ENCODE results near the gene MACROD1.

Gene MACROD1

GRCh38 chr11:64044730-64045393 lies 121.1 kb downstream of the MACROD1 start:
- Mint-ChIP-seq H3K36me3 (ENCODE audit: low read depth) (no peaks in the 10 kb centered on the region), H3K4me3 (no peak overlapping the region), H3K27ac (no peak overlapping the region), H3K27me3 (ENCODE audit: low read depth) (no peaks in the 10 kb centered on the region), H3K9me3 (no peaks in the 10 kb centered on the region), H3K4me1 (ENCODE audit: low read depth) (no peaks in the 10 kb centered on the region)
- DNase-seq (ENCODE audit: low spot score) = no peak

- no peak overlapping the region for H3K27ac Mint-ChIP-seq
- DNase-seq (ENCODE audit: low spot score) = no peak
- H3K4me1 Mint-ChIP-seq (ENCODE audit: low read depth) = no peaks in the 10 kb centered on the region
- H3K9me3 Mint-ChIP-seq = no peaks in the 10 kb centered on the region
- H3K36me3 Mint-ChIP-seq (ENCODE audit: low read depth) = no peaks in the 10 kb centered on the region
- no peak overlapping the region for H3K4me3 Mint-ChIP-seq
- no peaks in the 10 kb centered on the region for H3K27me3 Mint-ChIP-seq (ENCODE audit: low read depth)
These were observed 122.4 kb downstream of the MACROD1 start for GRCh38 chr11:64043545-64043944.

- Mint-ChIP-seq H3K36me3 (ENCODE audit: low read depth) (no peaks in the 10 kb centered on the region), H3K27me3 (ENCODE audit: low read depth) (peaks cover 5% of the 10 kb centered on the region), H3K9me3 (no peaks in the 10 kb centered on the region), H3K27ac (no peak overlapping the region), H3K4me3 (no peak overlapping the region), H3K4me1 (ENCODE audit: low read depth) (no peaks in the 10 kb centered on the region)
- no peak for DNase-seq (ENCODE audit: low spot score)
These were observed 123.6 kb downstream of the MACROD1 start for GRCh38 chr11:64042301-64042700.

- no peak for DNase-seq (ENCODE audit: low spot score)
- Mint-ChIP-seq H3K36me3 (ENCODE audit: low read depth) (no peaks in the 10 kb centered on the region), H3K27me3 (ENCODE audit: low read depth) (peaks cover 6% of the 10 kb centered on the region), H3K27ac (no peak overlapping the region), H3K4me3 (no peak overlapping the region), H3K4me1 (ENCODE audit: low read depth) (no peaks in the 10 kb centered on the region), H3K9me3 (no peaks in the 10 kb centered on the region)
These were observed 124.1 kb downstream of the MACROD1 start for GRCh38 chr11:64041846-64042245.

- no peak overlapping the region for H3K27ac Mint-ChIP-seq
- no peaks in the 10 kb centered on the region for H3K9me3 Mint-ChIP-seq
- no peak overlapping the region for H3K4me3 Mint-ChIP-seq
- H3K4me1 Mint-ChIP-seq (ENCODE audit: low read depth) = no peaks in the 10 kb centered on the region
- H3K36me3 Mint-ChIP-seq (ENCODE audit: low read depth) = no peaks in the 10 kb centered on the region
- no peak for DNase-seq (ENCODE audit: low spot score)
- peaks cover 6% of the 10 kb centered on the region for H3K27me3 Mint-ChIP-seq (ENCODE audit: low read depth)
These were observed 125.1 kb downstream of the MACROD1 start for GRCh38 chr11:64040684-64041322.

- DNase-seq (ENCODE audit: low spot score) = no peak
- Mint-ChIP-seq H3K4me3 (no peak overlapping the region), H3K36me3 (ENCODE audit: low read depth) (peaks cover 2% of the 10 kb centered on the region), H3K27me3 (ENCODE audit: low read depth) (peaks cover 18% of the 10 kb centered on the region), H3K4me1 (ENCODE audit: low read depth) (no peaks in the 10 kb centered on the region), H3K27ac (no peak overlapping the region), H3K9me3 (no peaks in the 10 kb centered on the region)
These were observed 126.8 kb downstream of the MACROD1 start for GRCh38 chr11:64039012-64039665.

GRCh38 chr11:64038500-64038899 lies 127.4 kb downstream of the MACROD1 start:
- Mint-ChIP-seq H3K36me3 (ENCODE audit: low read depth) (peaks cover 2% of the 10 kb centered on the region), H3K9me3 (no peaks in the 10 kb centered on the region), H3K4me3 (no peak overlapping the region), H3K27ac (no peak overlapping the region), H3K27me3 (ENCODE audit: low read depth) (peaks cover 23% of the 10 kb centered on the region), H3K4me1 (ENCODE audit: low read depth) (no peaks in the 10 kb centered on the region)
- no peak for DNase-seq (ENCODE audit: low spot score)

GRCh38 chr11:64037027-64037634 lies 128.8 kb downstream of the MACROD1 start:
- Mint-ChIP-seq H3K4me3 (no peak overlapping the region), H3K36me3 (ENCODE audit: low read depth) (peaks cover 2% of the 10 kb centered on the region), H3K9me3 (no peaks in the 10 kb centered on the region), H3K4me1 (ENCODE audit: low read depth) (no peaks in the 10 kb centered on the region), H3K27me3 (ENCODE audit: low read depth) (peaks cover 23% of the 10 kb centered on the region), H3K27ac (no peak overlapping the region)
- DNase-seq (ENCODE audit: low spot score) = no peak

- no peaks in the 10 kb centered on the region for H3K9me3 Mint-ChIP-seq
- H3K36me3 Mint-ChIP-seq (ENCODE audit: low read depth) = peaks cover 2% of the 10 kb centered on the region
- no peak overlapping the region for H3K27ac Mint-ChIP-seq
- H3K4me3 Mint-ChIP-seq = no peak overlapping the region
- no peak for DNase-seq (ENCODE audit: low spot score)
- no peaks in the 10 kb centered on the region for H3K4me1 Mint-ChIP-seq (ENCODE audit: low read depth)
- peaks cover 23% of the 10 kb centered on the region for H3K27me3 Mint-ChIP-seq (ENCODE audit: low read depth)
These were observed 129.6 kb downstream of the MACROD1 start for GRCh38 chr11:64036087-64037026.

- Mint-ChIP-seq H3K27ac (no peak within 1 kb of the TSS), H3K9me3 (no peaks in the 10 kb centered on the region), H3K4me3 (peak within 1 kb of the TSS; percentile 26), H3K4me1 (ENCODE audit: low read depth) (no peaks in the 10 kb centered on the region), H3K27me3 (ENCODE audit: low read depth) (peaks cover 23% of the 10 kb centered on the region), H3K36me3 (ENCODE audit: low read depth) (peaks cover 2% of the 10 kb centered on the region)
- no peak for DNase-seq (ENCODE audit: low spot score)
These were observed 130.3 kb downstream of the MACROD1 start, which contains the start of gene FLRT1 for GRCh38 chr11:64035576-64035975. Gene FLRT1 (plus strand): TSS chr11:64035931. CDS start chr11:64116268, 80,337 bp downstream.

GRCh38 chr11:64035081-64035524 lies 130.8 kb downstream of the MACROD1 start:
- no peaks in the 10 kb centered on the region for H3K9me3 Mint-ChIP-seq
- no peak for DNase-seq (ENCODE audit: low spot score)
- H3K4me3 Mint-ChIP-seq = peak overlapping the region; percentile 26
- H3K27ac Mint-ChIP-seq = no peak overlapping the region
- peaks cover 2% of the 10 kb centered on the region for H3K36me3 Mint-ChIP-seq (ENCODE audit: low read depth)
- peaks cover 23% of the 10 kb centered on the region for H3K27me3 Mint-ChIP-seq (ENCODE audit: low read depth)
- no peaks in the 10 kb centered on the region for H3K4me1 Mint-ChIP-seq (ENCODE audit: low read depth)

- Mint-ChIP-seq H3K27me3 (ENCODE audit: low read depth) (peaks cover 23% of the 10 kb centered on the region), H3K27ac (no peak overlapping the region), H3K9me3 (no peaks in the 10 kb centered on the region)
These were observed 131.5 kb downstream of the MACROD1 start for GRCh38 chr11:64034411-64034811.

GRCh38 chr11:64032050-64032449 lies 133.9 kb downstream of the MACROD1 start:
- peaks cover 2% of the 10 kb centered on the region for H3K36me3 Mint-ChIP-seq (ENCODE audit: low read depth)
- DNase-seq (ENCODE audit: low spot score) = no peak
- no peak overlapping the region for H3K27ac Mint-ChIP-seq
- peaks cover 24% of the 10 kb centered on the region for H3K27me3 Mint-ChIP-seq (ENCODE audit: low read depth)
- no peaks in the 10 kb centered on the region for H3K4me1 Mint-ChIP-seq (ENCODE audit: low read depth)
- H3K9me3 Mint-ChIP-seq = no peaks in the 10 kb centered on the region
- no peak overlapping the region for H3K4me3 Mint-ChIP-seq

More at GRCh38 chr11:64034411-64034811, 131.5 kb downstream of the MACROD1 start:
- H3K4me3 Mint-ChIP-seq = no peak overlapping the region
- peaks cover 2% of the 10 kb centered on the region for H3K36me3 Mint-ChIP-seq (ENCODE audit: low read depth)
- no peaks in the 10 kb centered on the region for H3K4me1 Mint-ChIP-seq (ENCODE audit: low read depth)
- no peak for DNase-seq (ENCODE audit: low spot score)
